ENCODE data around the gene RNGTT.
"Not testable (repeated sequence)": the region's sequence is repeated elsewhere in the genome, so short reads cannot be mapped to it uniquely, and the experiment has no call there.

Gene RNGTT

GRCh38 chr6:88969255-88969654 is 5.8 kb upstream of the RNGTT start:
- DNase-seq = not testable (repeated sequence)

DNA sequence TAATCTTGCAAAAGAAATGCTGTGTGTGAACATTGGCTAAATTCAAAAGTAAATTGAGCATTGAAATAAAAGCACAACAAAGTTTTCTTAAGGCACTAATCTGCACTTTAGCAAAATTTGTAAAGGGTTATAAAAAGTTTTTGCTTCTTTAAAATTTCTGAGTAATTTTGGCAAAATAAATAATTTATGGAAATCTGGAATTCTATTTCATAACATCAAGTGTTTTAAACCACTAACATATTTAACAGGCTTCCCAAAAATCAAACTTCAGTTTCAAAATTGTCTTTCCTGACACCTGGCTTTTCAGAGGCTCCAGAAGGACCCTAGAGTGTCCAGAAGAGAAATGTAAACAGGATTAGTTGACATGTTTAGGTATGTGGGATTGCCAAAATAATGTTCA is 4.5 kb upstream of the RNGTT start:
- no peak for DNase-seq

DNA sequence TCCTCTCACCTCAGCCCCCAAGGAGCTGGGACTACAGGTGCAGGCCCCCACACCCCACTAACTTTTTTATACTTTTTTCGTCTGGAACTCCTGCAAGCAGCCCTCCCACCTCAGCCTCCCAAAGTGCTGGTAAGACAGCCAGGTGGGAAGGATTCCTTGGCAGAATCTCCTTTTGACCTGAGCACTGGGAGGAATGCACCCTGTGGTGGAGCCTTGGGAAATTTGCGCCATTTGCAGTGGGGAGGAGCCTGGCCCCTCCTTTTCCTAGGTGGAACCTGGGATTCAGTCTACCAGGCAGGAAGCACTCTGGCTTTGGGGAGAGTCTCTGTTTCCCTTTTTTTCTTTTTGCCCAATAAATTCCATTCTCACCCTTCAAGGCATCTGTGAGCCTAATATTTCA is 2.3 kb upstream of the RNGTT start:
- no peak for DNase-seq

DNA sequence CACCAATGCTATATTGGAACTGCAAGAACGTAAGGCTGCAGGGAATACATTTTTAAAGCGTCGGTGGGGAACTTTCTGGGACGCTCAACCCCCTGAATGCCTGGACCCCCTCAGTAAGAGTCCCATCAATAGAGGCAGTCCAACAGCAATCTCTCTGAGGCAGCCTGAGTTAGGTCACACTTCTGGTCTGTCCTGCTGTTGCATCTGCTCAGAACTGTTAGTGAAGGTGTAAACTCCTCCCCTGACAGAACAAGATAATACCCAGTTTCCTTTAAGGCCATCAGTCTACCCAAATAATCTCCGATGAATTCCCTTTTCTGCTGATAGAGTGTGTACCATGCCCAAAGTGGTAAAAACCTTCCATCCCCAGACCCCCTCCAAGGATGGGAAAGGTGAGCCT is 1.1 kb upstream of the RNGTT start:
- DNase-seq = no peak

GRCh38 chr6:88958842-88959241 is 4.6 kb downstream of the RNGTT start:
- no peak for DNase-seq

GRCh38 chr6:88953550-88954386 is 9.7 kb downstream of the RNGTT start:
- DNase-seq = no peak

DNA sequence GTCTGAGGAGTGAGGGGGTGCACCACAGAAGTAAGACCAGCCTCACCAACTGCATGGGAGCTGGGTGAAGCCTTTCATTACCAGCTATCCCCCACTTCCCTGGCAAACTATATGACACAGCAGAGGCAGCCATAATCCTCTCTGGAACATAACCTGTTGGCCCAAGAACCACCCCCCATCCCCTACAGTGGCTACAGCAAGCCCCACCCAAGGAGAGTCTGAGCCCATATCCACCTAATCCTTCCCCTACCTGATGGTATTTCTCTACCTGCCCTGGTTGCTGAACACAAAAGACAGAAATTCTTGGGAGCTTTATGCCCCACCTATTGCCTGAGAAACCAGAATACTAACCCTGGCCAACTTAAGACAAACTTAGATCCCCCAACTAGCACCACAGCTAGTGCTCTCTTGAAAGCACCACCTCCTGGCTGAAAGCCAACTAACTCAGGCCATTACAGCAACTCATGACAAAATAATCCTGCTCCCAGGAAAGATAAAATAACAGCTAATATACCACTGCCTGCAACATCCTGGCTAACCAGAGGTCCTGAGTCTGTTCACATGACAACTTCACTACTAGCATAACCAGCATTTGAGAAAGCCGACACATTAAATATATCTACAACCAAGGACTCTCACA is 11.2 kb downstream of the RNGTT start:
- DNase-seq = no peak

- no peak for DNase-seq
Observed at GRCh38 chr6:88945415-88946008, 17.9 kb downstream of the RNGTT start.

- DNase-seq = no peak
Observed at GRCh38 chr6:88933521-88933920, 29.9 kb downstream of the RNGTT start.

DNA sequence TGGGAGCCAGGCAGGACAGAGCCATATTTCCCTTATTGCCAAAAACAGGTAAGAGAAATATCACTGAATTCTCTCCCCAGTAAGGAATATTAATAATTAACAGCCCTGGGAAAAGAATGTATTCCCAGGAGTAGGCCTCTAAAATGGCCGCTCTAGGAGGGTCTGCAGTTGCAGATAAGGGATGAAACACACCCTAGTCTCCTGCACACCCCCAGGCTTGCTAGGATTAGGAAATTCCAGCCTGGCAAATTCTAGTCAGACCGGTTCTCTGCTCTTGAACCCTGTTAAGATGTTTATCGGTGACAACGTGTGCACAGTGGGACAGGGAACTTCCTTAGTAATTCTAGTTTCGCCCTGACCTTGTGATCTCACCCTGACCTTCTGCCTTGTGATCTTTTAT is 31.4 kb downstream of the RNGTT start:
- DNase-seq = not testable (repeated sequence)

- no peak for DNase-seq
Observed at GRCh38 chr6:88922775-88923548, 40.5 kb downstream of the RNGTT start.

- DNase-seq = no peak
Observed at GRCh38 chr6:88921734-88922133, 41.7 kb downstream of the RNGTT start.

GRCh38 chr6:88920774-88921733 is 42.4 kb downstream of the RNGTT start:
- DNase-seq = no peak

- no peak for DNase-seq
Observed at GRCh38 chr6:88920088-88920487, 43.3 kb downstream of the RNGTT start.

DNA sequence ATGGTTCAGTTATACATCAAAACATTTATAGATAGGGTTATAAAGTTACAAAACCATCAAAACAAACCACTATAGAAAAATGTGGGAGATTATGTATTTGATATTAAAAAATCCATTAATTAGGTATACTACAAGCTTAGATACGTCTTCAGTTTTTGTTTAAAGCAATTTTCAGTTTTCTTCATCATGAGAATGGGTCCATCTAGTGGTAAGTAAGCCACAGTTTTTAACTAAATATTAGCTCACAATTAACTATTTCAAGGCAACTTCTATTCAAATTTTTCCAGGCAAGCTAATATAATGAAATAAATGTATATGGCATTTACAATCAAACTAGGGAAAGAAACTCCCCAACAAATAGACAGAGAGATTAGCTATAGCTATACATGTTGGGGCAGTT is 44.4 kb downstream of the RNGTT start:
- no peak for DNase-seq

GRCh38 chr6:88916615-88917208 is 46.7 kb downstream of the RNGTT start:
- no peak for DNase-seq

- no peak for DNase-seq
Observed at GRCh38 chr6:88914895-88915598, 48.4 kb downstream of the RNGTT start.

DNA sequence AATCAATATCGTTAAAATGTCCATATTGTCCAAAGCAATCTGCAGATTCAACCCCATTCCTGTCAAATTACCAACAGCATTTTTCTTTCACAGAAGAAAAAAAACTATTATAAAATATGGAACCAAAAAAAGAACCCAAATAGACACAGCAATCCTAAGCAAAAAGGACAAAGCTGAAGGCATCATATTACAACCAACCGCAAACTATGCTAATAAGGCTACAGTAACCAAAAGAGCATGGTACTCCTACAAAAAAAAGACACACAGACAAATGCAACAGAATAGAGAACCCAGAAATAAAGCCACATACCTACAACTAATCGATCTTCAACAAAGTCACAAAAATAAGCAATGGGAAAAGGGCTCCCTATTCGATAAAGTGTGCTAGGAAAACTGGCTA is 49.2 kb downstream of the RNGTT start:
- DNase-seq = no peak

DNA sequence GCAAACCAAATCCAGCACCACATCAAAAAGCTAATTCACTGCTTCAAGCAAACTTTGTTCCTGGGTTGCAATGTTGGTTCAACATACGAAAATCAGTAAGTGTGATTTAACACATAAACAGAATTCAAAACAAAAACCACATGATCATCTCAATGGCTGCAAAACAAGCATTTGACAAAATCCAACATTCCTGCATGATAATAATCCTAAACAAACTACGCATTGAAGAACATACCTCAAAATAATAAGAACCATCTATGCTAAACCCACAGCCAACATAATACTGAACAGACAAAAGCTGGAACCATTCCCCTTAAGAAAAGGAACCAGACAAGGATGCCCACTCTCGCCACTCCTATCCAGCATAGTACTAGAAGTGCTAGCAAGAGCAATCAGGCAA is 49.9 kb downstream of the RNGTT start:
- no peak for DNase-seq

DNA sequence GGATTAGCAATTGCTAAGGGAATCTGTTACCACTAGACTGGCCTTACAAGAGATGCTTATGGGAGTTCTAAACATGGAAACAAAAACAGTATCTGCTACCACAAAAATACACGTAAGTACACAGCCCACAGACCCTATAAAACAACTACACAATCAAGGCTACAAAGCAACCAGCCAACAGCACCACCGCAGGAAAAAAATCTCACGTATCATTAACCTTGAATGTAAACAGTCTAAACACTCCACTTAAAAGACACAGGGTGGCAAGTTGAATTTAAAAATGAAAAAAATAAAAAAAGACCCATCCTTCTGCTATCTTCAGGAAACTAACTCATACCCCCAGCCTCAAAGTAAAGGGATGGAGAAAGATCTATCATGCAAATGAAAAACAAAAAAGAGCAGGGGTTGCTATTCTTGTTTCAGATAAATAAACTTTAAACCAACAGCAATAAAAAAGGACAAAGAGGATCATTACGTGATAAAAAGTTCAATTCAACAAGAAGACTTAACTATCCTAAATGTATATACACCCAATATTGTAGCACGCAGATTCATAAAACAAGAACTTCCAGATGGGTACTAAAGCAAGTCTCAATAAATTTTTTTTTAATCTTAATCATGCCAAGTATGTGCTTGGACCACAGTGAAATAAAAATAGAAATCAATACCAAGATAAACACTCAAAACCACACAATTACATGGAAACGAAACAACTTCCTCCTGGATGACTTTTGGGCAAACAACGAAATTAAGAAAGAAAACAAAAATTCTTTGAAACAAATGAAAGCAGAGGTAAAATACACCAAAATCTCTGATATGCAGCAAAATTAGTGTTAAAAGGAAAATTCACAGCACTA is 52.3 kb downstream of the RNGTT start:
- DNase-seq = no peak

All from NK-92 treated with Interleukin-12 subunit alpha and Interleukin-12 subunit beta, amount 100 ng/mL, for 24 hours (cell line).